Midbrain (tissue), 1 donor: ENCODE data around the gene ZBTB20.

Source experiments
- DNase-seq: peaks from one replicate; lab custom pipeline; 2025; lab: John Stamatoyannopoulos, UW

The ZBTB20 gene

GRCh38 chr3:114624571-114625181 is 522.4 kb downstream of the ZBTB20 start:
- peak; percentile 88 for DNase-seq

DNA sequence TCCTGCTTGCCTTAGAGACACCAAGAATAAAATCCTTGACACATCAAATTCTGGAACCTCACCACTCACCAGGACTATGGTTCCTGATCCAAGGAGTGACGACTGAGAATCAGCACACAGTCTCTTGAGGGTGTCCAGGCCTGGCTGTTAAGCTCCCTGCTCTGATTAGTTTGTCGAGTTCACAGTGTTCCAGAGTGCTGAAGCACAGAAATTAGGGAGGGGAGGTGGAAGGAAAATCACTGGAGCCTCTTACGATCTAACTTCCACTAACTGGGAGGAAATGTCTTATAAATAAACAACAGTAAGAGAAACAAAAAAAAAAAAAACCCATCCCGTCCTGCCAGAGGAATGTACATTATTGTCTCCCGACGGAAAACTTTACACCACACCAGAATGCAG is 523.0 kb downstream of the ZBTB20 start:
- DNase-seq = peak; percentile 72

DNA sequence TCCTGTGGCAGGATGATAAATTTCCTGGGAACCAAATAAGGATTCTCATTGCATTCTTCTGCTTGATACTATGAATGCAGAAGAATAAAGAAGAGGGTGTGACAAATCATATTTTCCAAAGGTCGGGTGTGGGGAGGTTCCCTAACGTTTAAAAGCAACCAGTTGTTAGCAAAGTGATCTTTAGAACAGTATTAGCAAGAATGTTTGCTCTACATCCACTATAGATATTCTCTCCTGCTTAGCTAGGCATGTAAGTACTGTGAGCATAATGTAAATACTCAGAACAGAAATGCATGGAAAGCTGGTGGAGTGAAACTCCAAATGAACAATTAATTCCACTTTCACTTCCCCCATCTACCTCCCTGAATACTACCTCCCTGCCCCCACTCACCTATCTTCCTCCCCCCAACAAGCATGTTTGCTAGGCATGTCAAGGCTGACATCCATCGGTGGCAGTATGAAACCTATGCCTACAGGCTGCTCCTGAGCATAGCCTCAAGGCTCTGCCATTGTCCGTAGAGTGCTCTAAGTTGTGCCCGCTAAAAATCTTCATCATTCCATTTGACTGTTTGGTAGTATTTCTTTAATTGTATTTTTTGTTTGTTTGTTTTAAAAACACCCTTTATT is 523.6 kb downstream of the ZBTB20 start:
- peak; percentile 53 for DNase-seq

DNA sequence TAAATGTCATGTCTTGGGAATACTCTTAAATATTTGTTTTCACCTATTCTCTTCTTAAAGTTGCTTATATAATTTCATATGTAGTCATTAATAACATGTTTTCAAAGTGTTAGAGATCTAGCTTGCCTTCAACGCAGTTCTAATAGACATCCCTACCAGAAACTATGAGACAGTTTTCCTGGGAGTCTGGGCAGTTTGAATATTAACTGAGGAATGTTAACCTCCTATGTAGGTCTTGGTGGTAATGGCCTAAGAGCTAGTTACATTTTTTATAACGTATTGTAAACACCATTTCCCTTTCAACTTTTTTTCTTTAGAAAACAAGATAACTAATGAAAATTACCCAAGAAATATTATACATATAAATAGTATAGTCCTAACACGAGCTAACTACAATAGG is 525.1 kb downstream of the ZBTB20 start:
- no peak for DNase-seq

DNA sequence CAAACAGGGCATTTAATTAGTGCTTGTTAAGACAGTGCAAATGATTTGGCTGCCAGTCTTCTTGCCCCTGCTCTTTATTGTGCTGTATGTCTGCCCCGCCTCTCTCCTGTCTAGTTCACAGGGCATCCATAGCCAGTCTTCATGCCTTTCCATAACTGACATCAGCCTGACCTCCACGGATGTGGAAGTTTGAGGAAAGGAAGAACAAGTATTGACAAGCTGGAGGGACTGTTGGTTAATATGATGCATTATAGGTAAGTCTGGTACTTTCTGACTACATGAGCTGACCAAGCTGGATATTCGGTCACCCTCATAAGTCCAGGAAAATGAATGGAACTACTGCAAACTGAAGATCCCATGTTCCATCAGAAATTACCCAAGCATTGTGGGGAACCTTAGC is 527.3 kb downstream of the ZBTB20 start:
- no peak for DNase-seq

GRCh38 chr3:114615523-114616085 is 531.5 kb downstream of the ZBTB20 start:
- no peak for DNase-seq

GRCh38 chr3:114609973-114610630 is 537.0 kb downstream of the ZBTB20 start:
- DNase-seq = no peak

DNA sequence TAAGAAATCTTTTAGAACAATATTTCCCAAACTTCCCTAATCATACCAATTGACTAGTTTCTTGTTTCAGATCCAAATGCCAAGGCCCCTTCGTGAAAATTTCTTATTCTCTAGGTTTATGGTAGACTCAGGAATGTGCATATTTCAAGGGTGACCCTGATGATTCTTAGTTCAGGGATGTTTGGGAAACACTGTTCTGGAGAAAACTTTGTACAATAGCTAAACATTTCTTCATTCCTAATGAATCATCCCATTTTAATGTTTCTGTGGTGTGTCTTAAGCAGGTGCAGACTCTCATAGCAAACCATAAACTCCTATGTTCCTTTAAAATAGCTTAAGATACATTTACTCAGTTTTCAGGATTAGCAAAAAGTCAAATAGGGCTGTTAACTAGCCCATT is 538.8 kb downstream of the ZBTB20 start:
- no peak for DNase-seq

GRCh38 chr3:114606336-114606735 is 540.8 kb downstream of the ZBTB20 start:
- DNase-seq = no peak

GRCh38 chr3:114600571-114600970 is 546.5 kb downstream of the ZBTB20 start:
- DNase-seq = no peak

- no peak for DNase-seq
These were observed 549.2 kb downstream of the ZBTB20 start for GRCh38 chr3:114597871-114598270.

GRCh38 chr3:114597012-114597411 is 550.1 kb downstream of the ZBTB20 start:
- no peak for DNase-seq

- no peak for DNase-seq
These were observed 550.9 kb downstream of the ZBTB20 start for GRCh38 chr3:114596147-114596546.

- DNase-seq = no peak
These were observed 551.5 kb downstream of the ZBTB20 start for GRCh38 chr3:114595522-114596028.

- DNase-seq = no peak
These were observed 556.6 kb downstream of the ZBTB20 start for GRCh38 chr3:114590309-114591047.

DNA sequence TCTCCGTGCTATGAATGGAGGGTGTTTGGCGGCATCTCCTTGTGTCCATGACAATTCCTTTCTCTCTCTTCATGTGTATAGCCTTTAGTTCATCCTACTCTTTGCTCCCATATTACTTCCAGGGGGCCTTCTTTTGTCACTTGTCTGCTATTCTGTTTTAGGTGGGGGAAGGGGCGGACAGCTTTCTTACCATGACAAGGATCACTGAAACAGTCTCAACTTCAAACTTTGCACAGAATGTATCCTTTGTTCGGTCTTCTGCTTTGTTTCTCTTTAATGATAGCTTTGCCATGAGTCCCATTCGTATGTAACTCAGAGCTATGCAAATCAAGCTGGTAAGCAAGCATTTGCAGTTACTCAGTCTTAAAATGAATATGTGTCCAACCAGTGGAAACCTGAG is 559.1 kb downstream of the ZBTB20 start:
- DNase-seq = no peak

DNA sequence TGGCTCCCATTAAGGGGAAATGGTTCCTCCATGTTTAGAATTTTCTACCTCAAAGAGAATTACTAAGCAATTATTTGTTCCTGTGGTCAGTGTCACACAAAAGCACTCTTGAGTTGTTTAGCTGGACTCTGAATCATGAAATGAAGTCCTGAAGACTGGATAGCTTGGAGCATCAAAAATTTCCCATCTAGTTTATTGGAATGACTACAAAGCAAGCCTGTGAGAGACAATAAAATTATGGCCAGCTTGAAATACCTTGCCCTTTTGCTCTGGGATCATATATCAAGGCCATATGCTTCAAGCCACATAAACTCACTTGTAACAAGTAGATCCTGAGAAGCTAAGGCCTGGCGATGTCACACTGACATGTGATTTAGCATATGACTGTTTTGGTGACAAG is 561.0 kb downstream of the ZBTB20 start:
- DNase-seq = no peak

GRCh38 chr3:114585687-114586086 is 561.4 kb downstream of the ZBTB20 start:
- DNase-seq = no peak

- DNase-seq = no peak
These were observed 562.2 kb downstream of the ZBTB20 start for GRCh38 chr3:114584734-114585371.

DNA sequence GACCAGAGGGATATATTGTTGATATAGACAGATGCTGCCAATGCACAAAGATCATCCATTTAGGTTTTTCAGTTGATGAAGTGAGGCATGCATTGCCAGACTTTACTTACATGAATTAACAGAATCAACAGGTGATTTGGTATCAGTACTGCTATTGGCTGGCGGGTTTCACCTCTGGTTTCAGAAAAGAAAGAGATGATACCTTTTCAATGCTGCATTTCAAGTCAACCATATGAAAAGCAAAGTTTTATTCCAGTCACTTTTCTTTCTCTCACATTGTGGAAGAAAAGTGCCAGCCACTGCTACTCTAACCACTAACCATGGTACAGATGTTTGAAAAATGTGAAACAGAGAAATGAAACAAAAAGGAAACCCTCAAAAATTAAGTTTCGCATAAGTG is 564.2 kb downstream of the ZBTB20 start:
- no peak for DNase-seq

DNA sequence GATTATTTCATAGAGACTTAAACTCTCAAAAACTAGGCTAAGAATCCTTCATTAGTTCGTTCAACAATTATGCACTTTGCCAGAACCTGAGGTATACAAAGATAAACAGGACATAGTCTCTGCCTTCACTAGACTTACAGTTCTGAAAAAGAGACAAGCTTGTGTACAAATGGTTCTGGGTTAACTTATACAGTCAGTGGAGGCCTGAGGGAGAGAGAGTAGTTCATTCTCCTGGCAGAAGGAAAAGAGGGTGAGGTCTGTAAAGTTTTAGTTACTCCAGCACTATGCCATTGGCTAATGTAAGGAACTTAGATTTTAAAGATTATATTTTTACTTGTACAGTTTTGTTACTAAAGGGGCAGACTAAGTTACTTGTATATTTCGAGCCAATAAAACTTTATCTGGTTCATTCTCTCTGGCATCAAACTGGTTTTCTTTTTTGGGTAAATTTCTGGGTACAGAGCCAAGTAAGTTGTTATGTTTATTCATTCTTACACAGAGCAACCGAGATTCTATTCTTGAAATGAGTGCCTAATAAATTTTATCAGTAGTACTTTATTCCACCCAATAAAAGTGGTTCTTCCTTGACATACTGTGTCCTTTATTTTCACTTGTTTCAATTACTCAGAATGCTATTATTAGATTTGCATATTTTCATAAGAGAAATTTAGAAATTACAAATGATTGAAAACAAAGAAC is 574.6 kb downstream of the ZBTB20 start:
- no peak for DNase-seq
